ENCODE measurements around the gene SYT13.

Gene SYT13

GRCh38 chr11:45215098-45215865 is 70.9 kb downstream of the SYT13 start:
- TF ChIP-seq CTCF (IDR thresholded peaks at IDR 0.05; ENCODE audit: insufficient read depth, low read length, poor library complexity, severe bottlenecking) = no peak
- Histone ChIP-seq H3K27me3 (replicated peaks; ENCODE audit: control insufficient read depth, insufficient read depth, low read length) (no peaks in the 10 kb centered on the region), H3K4me3 (replicated peaks; ENCODE audit: low read depth, low read length) (no peak overlapping the region), H3K36me3 (ENCODE audit: control insufficient read depth, insufficient read depth, low read length) (no peaks in the 10 kb centered on the region)
- no peak for DNase-seq (ENCODE audit: extremely low read depth, insufficient read length)

DNA sequence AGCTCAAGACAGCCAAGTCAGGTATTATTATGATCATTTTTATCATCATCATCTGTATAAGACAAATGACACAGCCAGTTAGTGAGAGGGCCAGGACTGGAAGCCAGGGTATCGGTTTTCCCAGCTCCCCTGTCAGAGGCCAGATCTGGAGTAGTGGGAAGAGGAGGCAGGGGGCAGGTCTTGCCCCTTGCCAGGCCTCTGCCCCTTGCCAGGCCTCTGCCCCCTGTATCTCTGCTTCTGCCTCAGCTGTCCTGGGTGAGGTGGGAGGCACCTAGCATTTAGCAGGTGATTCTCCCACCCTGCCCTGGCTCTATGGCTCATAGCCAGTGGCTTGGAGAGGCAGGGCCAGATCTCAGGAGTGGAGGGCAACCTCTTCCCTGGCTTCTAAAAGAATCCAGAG is 72.4 kb downstream of the SYT13 start:
- H3K27me3 ChIP-seq (replicated peaks; ENCODE audit: control insufficient read depth, insufficient read depth, low read length) = no peaks in the 10 kb centered on the region

GRCh38 chr11:45213316-45213665 is 72.8 kb downstream of the SYT13 start:
- no peaks in the 10 kb centered on the region for H3K27me3 ChIP-seq (replicated peaks; ENCODE audit: control insufficient read depth, insufficient read depth, low read length)
- no peaks in the 10 kb centered on the region for H3K36me3 ChIP-seq (ENCODE audit: control insufficient read depth, insufficient read depth, low read length)
- no peak for DNase-seq (ENCODE audit: extremely low read depth, insufficient read length)
- TF ChIP-seq CTCF (IDR thresholded peaks at IDR 0.05; ENCODE audit: insufficient read depth, low read length, poor library complexity, severe bottlenecking) = no peak
- H3K4me3 ChIP-seq (replicated peaks; ENCODE audit: low read depth, low read length) = no peak overlapping the region

More for the DNA sequence above, 72.4 kb downstream of the SYT13 start:
- no peak for TF ChIP-seq CTCF (IDR thresholded peaks at IDR 0.05; ENCODE audit: insufficient read depth, low read length, poor library complexity, severe bottlenecking)
- H3K36me3 ChIP-seq (ENCODE audit: control insufficient read depth, insufficient read depth, low read length) = no peaks in the 10 kb centered on the region
- no peak for DNase-seq (ENCODE audit: extremely low read depth, insufficient read length)
- no peak overlapping the region for H3K4me3 ChIP-seq (replicated peaks; ENCODE audit: low read depth, low read length)

DNA sequence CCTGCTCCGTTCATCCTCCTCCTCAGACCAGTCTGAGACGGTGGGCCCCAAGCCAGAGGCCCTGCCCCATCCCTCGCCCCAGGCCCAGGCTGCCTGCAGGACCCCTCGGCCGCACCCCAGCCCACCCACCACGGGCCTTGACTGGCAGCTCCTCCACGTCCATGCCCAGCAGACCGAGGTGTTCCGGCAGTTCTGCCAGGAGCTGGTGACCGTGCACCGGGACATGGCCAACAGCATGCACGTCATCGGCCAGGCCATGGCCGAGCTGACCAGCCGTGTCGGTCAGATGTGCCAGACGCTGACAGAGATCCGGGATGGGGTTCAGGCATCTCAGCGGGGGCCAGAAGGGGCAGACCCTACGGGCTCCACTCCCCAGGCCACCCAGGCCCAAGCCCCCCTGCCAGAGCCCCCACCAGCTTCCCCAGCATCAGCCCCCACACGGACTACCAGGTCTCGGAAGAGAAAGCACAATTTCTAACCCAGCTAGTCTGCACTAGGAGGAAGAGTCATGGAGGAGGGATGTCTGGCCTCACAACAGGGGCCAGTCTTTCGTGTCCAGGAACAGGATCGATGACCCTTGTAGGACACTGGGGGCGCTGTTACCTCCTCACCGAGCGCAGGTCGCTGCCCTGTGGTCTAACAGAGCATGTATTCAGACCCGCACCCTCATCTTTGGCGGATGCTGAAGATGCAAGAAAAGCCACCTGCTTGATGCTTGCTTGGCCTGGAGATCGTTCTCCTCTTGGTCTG is 73.4 kb downstream of the SYT13 start:
- no peak for DNase-seq (ENCODE audit: extremely low read depth, insufficient read length)
- Histone ChIP-seq H3K27me3 (replicated peaks; ENCODE audit: control insufficient read depth, insufficient read depth, low read length) (no peaks in the 10 kb centered on the region), H3K4me3 (replicated peaks; ENCODE audit: low read depth, low read length) (no peak overlapping the region), H3K36me3 (ENCODE audit: control insufficient read depth, insufficient read depth, low read length) (no peaks in the 10 kb centered on the region)
- no peak for TF ChIP-seq CTCF (IDR thresholded peaks at IDR 0.05; ENCODE audit: insufficient read depth, low read length, poor library complexity, severe bottlenecking)

DNA sequence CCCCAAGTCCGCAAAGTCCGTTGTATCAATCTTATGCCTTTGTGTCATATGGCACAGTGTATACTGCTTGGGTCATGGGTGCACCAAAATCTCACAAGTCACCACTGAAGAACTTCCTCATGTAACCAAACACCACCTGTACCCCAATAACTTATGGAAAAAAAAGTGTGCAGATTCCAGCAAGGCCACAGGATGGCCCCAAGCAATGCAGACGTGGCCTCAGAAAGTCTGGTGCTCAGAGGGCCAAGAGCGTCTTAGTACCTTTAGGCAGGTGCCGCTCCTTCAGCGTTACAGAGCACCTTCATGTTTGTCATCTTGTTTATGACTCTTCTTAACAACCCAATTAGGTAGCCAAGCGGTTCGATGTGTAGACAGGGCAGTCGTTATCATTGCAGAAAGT is 74.4 kb downstream of the SYT13 start:
- no peak for DNase-seq (ENCODE audit: extremely low read depth, insufficient read length)
- peak; percentile 7 for TF ChIP-seq CTCF (IDR thresholded peaks at IDR 0.05; ENCODE audit: insufficient read depth, low read length, poor library complexity, severe bottlenecking)
- Histone ChIP-seq H3K36me3 (ENCODE audit: control insufficient read depth, insufficient read depth, low read length) (no peaks in the 10 kb centered on the region), H3K27me3 (replicated peaks; ENCODE audit: control insufficient read depth, insufficient read depth, low read length) (no peaks in the 10 kb centered on the region), H3K4me3 (replicated peaks; ENCODE audit: low read depth, low read length) (no peak overlapping the region)

Data from GM06990 (cell line).